ENCODE data around the gene PABPC1L.

Gene PABPC1L

DNA sequence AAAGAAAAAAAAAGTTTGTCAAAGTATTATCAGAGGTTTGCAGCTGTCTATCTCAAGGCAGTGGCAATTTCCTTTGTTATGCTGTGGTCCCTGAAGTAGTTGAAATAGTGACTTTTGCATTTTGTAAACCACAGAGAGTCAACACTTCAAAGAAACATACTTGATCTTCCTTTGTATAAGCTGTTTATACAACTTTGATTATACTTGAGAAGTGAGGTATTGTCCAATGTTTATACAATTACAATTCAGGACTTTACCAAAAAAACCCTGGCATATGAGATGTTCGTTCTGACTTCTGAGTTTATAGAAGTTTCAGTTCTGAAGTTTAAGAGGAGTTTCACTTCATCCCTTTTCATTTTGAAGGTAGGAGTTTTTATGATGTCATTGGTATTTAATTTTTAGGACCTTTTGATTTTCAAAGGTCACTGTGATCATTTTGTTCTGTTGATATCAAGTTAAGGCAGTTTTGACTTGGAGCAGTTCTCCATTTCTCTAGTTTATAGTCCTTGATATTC is 60.4 kb downstream of the PABPC1L start:
- no peak for DNase-seq

DNA sequence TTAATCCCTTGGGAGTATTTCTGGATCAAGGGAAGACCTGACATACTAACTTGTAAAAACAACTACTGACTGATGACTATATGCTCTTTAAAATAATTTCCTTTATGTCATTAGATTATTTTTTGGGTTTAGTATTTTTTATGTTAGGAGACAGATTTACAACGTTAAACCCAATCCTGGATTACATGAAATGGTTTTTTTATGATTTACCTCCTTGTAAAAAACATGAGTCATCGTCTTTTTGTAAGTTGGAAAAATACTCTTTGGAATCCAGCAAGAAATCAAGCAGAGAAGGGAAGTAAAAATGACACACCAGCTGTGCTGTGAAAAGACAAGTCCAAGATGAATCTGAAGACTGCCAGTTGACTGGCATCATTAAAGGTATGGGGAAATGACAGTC is 63.2 kb downstream of the PABPC1L start:
- no peak for DNase-seq

DNA sequence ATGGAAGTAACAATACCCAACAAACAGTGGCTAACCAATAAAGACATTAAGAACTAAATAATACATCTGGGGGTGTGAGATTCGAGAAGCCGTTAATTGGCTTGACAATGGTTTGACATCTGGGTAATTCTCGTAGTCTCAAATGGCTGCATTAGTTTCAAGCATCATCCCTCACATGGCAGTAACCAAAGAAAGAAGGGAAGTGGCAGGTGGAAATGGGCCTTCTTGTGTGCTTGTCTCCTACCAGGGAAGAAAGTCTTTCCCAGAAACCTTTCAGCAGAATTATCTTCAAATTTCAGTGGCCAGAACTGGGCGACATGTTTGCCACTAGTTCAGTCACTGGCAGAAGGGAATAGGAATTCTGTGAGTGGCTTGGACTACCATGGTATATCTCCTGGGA is 66.8 kb downstream of the PABPC1L start:
- no peak for DNase-seq

DNA sequence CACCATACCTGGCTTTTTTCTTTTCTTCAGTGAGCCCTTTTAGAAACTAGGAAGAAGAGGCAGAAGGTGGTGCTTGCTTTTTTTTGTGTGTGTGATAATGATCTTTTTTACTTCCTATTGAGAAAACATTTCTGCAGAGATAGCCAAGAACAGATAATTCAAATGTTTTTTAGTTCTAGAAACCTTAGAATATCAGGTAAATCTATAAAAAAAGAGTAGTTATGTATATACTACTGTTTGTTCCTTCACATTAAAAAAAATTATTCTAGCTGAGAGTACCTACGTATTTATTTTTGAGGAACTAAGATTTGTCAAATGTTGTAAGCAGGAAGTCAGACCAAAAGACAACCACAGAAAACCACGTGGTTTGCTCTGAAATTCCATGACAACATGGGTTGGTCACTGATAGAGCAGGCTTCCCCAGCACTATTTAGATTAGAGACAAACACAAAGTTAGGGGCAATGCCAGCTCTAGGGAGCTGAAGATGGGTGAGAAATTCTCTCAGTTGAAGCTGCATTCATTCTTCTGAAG is 69.3 kb downstream of the PABPC1L start:
- DNase-seq, result peak; percentile 67

DNA sequence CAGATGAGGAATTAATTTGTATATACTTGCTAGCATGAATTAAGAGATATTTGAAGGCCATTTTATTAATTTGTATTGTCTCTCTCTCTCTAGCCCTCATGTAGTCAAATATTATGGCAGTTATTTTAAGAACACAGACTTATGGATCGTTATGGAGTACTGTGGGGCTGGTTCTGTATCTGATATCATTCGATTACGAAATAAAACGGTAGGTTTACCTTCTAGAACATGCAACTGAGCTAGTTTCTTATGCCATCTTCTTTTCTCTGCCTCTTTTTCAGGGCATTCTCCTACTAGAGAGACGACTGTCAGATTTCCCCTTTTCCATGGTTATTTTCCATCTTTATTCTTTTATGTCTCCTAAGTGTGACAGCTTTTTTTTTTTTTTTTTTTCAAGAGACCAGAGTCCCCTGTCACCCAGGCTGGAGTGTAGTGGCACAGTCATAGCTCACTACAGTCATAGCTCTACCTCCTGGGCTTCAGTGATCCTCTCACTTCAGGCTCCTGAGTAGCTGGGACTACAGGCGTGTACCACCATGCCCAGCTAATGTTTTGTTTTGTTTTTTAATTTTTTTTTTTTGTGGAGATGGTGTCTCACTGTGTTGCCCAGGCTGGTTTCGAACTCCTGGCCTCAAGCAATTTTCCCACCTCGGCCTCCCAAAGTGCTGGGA is 72.0 kb downstream of the PABPC1L start:
- no peak for DNase-seq

DNA sequence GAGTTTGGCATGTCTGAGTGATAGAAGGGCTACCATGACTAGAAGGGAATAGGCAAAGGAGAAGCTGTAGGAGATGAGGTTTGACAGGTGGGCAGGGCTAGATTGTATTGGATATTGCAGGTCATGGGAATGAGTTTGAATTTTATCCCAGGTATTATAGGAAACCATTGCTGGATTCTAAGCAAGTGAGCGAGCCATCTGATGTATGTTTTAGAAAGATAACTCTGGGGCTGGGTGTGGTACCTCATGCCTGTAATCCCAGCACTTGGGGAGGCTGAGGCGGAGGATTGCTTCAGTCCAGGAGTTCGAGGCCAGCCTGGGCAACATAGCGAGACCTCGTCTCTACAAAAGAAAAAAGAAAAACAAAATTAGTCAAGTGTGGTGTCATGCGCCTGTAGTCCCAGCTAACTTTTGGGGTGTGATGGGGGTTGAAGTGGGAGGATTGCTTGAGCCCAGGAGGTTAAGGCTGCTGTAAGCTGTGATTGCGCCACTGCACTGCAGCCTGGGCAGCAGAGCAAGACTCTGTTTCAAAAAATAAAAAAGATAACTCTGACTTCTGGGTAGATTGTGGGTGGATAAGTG is 73.3 kb downstream of the PABPC1L start:
- no peak for DNase-seq

DNA sequence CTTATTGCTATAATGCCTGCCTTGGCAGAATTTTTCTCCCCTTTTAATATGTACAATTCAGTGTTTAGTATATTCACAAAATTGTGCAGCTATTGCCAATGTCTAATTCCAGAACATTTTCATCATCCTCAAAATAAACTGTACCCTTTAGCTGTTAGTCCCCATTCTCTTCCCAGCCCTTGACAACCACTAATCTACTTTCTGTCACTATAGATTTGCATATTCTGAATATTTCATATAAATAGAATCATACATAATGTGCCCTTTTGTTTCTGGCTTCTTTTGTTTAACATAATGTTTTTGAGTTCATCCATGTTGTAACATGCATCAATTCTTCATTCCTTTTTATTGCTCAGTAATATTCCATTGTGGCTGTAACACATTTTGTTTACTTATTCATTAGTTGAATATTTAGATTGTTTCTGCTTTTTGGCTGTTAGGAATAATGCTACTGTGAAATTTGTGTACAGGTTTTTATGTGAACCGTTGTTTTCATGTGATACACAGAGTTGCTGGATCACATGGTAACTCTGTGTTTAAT is 78.8 kb downstream of the PABPC1L start:
- DNase-seq, result no peak

Data from activated CD8-positive, alpha-beta memory T cell treated with anti-CD3 and anti-CD28 coated beads for 24 hours (primary cell).